NCI-H69 (cell line): ENCODE measurements around the gene ARL15.
"Not testable (repeated sequence)": the region's sequence is repeated elsewhere in the genome, so short reads cannot be mapped to it uniquely, and the experiment has no call there.

Source experiments
- DNase-seq: peaks from one replicate; lab custom pipeline; 2025; lab: John Stamatoyannopoulos, UW

ARL15 gene

DNA sequence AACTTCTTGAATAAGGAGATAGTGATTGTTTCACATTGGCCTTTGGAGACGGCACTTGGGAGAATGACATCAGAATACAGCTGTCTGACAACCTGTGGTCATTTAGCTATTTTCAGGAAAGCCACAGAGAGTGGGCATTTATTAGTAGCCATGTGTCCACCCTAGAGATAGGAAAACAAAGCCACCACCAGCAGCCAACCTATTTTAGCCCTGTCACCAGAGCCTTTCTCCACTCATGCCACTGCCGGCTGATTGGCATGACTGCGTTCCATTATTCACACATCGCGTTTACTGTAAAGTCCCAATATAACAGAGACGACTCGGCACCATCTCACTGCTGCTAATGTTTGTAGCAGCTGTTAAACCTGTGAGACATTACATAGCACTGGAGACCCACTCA is 419.9 kb downstream of the ARL15 start:
- no peak for DNase-seq

DNA sequence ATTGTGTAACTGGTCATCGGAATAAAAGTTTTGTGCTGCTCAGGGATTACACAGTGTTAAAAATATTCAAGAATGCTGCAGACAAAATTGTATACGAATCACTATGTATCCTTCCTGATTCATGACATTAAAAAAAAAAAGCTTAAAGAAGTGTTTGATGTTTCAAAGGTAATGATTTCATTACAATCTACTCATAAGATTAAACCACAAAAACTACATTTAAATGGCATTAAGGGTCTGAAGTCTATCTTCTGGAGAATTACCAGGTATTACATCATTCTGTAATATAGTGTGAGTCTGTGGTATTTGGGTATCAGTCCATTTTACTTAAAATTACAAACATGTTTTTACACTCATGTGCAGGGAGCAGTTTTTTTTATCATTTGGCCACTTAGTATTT is 425.5 kb downstream of the ARL15 start:
- no peak for DNase-seq

DNA sequence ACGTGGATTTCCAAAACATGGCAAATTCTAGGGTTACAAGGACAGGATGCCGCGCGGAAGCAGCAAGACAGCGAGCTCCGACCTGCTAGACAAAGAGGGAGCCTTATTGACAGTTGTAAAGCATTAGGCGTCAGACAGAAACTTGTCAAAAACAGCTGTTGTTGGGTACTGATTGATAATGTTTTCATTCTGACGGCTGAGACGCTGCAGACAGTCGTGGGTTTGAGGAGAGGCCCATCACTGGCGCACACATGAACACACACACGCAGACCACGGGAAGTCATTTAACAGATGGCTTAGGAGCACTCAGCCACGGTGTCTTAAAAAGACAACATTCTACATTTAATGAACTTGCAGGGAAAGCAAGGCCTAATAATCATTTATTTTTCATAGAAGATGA is 426.0 kb downstream of the ARL15 start:
- no peak for DNase-seq

DNA sequence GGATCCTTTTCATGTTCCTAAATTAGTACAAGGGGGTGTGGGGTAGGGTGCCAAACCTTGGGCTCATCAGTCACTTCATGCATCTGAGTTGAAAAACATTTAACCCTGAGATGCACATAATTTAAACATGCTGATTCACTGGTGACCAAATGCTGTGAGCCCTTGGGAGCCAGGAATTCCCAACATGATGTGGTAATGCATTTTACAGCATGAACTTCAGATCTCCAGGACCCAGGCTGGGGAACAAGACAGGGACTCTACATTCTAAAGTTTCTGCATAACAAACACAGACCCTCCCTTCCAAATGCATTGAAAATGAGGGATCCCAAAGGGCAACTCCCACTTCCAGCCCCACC is 427.7 kb downstream of the ARL15 start:
- DNase-seq: no peak

DNA sequence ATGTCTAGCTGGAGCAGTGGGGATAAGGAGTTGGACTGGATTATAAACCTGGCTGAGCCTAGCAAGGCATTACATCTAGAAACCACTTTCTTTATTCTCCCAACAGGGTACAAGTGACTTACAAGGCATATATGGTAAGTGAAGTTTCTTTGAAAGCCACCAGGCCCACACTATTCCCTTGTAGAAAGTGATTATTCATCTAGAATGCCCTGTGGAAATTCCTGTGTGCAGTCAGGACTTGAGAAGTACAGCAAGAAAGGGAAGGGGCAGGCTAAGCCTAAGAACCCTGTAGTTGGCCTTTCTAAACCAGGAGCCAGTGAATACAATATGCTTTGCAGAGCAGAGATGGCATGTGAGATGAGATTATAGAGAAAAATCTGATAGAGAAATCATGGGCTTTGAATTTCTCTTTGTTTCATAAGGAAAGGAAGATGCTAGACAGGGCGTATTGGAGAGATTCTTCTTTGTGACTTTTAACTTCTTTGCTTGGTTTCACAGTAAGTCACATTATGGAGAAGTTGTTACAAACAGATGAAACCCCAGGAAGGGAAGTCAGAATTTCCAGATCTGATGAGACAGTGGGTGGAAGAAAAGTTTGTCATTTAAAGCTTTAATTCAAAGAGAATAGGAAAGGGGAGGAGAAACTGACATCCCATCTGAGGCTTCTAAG is 428.2 kb downstream of the ARL15 start:
- no peak for DNase-seq

DNA sequence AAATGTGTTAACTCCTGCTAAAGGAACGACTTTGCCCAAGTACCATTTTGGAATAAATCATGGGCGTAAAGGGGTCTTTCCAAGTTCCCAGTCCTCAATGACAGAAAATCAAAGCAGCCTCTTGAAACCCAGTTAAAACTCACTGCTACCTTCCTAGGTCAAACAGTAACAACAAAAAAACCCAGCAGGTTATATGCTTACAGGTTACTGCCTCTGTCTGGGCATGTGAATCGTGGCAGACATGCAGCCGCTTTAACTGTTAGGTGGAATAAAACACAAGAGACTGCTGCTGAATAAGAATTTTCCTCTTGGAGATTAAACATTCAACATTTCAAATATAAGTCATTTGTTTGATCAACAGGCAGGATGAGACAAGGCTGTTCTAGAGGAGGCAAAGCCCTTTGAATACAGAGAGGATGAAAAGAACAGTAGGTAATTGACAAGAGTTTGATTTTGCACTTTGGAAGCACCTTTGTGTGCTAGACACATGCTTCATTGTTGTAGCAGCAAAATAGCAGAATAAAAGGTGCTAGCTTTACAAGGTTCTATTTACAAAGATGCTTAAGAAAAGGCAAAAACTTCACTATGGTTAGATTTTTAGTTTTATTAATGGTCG is 430.6 kb downstream of the ARL15 start:
- peak; percentile 51 for DNase-seq

DNA sequence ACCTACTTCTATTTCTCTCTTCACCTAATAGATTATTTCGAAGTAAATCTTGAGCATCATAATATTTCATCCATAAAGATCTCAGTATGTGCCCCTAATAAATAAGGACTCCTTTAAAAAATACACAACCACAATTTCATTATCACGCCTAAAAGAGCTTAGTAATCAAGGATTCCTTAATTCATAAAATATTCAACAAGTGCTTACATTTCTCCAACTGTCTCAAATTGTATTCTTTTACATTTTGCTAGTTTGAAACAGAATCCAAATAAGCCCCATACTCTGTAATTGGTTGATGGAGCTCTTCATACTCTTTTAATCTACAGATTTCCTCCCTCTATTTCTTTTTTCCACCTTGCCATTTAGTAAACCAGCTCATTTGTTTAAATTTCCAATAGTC is 432.4 kb downstream of the ARL15 start:
- DNase-seq: no peak

DNA sequence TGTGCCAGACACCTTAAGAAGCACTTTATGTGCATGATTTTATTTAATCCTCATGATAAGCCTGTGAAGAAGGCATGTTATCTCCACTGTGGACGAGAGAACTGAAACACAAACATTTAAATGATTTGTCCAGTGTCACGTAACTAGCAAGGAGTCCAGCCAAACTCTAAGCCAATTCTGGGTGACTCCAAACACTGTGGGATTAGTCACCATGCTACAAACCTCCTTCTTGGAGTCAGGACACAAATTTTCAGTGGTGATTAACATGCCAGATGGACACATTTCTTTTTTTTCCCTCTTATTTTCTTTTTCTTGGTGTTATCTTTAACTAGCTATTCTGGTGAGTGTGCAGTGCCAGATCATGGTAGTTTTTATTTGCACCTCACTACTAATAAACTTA is 433.1 kb downstream of the ARL15 start:
- no peak for DNase-seq

DNA sequence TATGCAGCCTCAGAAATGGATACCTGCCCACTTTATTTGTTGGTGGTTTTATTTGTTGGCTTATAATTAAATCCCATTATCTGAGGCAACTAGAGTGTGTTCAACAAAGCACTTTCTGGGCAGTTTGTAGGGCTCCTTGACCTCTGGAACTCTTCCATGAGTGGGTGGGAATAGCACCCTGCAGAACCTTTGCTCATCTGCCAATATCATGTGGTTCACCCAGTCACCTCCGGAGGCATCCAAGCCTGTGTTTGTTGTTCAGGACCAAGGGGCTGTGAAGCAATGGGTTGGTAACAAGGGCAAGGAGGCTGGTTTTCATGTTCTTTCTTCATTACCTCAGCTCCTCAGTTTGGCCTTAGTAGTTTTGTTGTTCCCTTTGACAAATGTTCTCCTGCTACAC is 436.0 kb downstream of the ARL15 start:
- DNase-seq: peak; percentile 40

DNA sequence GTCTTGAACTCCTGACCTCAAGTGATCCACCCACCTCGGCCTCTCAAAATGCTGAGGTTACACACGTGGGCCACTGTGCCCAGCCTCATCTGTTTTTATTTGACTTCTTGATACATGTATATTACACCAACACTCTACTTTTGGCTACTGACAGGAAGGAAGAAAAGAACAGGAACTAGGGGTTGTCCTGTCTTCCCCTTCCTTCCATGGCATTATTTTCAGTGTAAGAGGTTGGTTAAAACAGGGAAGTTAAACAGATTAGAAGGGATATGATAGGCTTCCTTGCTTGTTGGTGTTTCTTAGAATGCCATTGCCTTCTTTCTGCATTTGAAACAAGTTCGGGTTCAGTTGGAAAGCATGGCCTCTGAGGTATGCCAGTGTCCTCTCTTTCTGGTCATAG is 437.1 kb downstream of the ARL15 start:
- no peak for DNase-seq

DNA sequence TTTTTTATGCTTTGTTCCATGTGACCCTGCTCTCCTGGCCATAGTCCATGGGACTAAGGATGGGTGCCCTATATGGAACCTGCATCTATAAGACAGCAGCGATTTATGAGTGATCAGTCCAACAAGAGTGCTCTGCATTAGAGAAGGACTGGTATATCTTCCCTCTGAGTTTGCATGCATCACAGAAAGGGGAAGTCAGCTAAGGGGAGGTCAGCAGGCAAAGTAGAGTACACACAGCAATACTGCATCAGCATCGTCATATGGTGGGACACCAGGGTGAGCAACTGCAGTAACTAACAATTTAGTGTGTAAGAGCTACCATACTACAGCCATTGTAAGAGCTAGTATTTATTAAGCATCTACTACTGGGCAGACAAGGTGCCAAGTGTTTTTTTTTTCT is 438.6 kb downstream of the ARL15 start:
- no peak for DNase-seq

DNA sequence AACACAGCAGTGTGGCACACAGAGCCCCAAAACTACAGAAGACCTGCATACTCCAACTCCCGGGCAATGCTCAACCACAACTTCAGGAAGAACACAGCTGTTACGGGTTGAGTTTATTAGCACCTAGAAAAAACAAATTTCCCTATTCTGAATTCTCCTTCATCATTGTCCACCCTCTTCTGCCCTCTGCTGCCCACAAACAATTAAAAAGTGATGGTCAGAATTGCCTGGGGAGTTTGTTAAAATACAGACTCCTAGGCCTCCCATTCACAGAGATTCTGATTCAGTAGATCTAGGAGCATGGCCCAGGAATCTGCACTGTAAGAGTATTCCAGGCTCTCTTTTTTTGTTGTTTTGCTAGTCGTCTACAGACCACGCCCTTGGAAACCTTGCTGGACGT is 439.3 kb downstream of the ARL15 start:
- no peak for DNase-seq

DNA sequence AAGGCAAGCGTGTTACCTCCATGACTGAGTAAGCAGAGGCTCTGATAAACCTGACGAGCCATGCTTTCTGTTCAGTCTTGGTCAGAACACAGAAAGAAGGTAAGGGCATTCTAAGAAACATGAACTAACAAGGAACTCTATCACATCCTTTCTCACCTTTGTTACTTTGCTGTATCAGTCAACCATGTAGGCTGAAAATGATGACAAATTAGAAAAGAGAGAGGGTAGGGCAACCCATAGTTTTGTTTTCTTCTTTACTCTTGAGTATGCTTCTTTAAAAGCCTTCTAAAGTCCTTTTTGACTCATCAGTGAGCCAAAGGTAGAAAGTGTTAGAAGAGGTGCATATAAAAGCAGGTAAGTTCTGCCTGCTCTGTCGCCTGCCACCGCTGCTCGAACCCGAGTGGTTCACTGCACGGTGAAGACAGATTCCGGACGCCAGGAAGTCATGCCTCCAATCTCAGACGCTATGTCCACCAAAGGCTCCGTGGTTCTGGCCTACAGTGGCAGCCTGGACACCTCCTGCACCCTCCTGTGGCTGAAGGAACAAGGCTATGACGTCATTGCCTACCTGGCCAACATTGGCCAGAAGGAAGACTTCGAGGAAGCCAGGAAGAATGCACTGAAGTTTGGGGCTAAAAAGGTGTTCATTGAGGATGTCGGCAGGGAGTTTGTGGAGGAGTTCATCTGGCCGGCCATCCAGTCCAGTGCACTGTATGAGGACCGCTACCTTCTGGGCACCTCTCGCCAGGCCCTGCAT is 451.5 kb downstream of the ARL15 start:
- DNase-seq: no peak

DNA sequence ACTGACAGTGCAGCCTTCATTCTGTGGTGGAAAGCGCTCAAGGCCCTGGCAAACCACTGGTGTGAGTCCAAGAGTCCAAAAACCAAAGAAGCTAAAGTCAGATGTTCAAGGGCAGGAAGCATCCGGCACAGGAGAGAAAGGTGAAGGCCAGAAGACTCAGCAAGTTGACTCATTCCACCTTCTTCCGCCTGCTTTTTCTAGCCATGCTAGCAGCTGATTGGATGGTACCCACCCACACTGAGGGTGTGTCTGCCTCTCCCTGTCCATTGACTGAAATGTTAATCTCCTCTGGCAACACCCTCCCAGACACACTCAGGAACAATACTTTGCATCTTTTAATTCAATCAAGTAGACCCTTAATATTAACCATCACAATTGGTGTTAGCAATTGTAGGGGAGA is 453.9 kb downstream of the ARL15 start:
- DNase-seq: no peak

DNA sequence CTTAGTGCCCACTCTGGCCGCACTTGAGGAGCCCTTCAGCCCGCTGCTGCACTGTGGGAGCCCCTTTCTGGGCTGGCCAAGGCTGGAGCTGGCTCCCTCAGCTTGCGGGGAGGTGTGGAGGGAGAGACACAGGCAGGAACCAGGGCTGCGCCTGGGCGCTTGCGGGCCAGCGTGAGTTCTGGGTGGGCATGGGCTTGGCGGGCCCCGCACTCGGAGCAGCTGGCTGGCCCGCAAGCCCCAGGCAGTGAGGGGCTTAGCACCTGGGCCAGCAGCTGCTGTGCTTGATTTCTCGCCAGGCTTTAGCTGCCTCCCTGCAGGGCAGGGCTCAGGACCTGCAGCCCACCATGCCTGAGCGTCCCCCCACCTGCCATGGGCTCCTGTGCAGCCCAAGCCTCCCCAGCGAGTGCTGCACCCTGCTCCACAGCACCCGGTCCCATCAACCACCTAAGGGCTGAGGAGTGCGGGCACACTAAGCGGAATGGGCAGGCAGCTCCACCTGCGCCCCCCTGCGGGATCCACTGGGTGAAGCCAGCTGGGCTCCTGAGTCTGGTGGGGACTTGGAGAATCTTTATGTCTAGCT is 473.4 kb downstream of the ARL15 start:
- not testable (repeated sequence) for DNase-seq

DNA sequence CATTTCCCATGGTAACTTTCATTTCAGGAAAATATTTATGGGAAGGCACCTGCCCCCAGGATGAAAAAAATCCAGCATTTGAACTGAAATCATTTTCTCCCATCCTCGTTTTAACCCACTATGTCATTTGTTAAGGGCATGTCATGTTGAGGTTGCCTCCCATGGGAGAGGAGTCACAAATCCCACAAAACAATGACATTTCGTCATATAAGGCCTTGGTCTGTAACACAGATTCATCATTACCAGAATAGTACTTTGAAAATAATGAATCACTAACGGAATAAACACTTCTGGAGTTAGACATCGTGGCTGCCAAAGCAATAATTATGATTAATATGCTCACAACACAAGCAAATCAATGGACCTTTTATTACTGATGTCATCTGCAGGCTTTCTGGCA is 475.9 kb downstream of the ARL15 start:
- no peak for DNase-seq
